Caki2 (cell line): ENCODE data around the gene TIMM13. TPM values are rescaled to one million over a fixed set of nuclear protein-coding genes. Genes with fewer than 3 reads are reported as not detected.

Experiments used
- DNase-seq: peaks from one replicate; pipeline ENCODE4 v3.0.0-alpha.2; 2015; ENCODE audit warnings: low read depth
- in situ Hi-C: cut with HindIII; loops from 2 replicates; pipeline ENCODE4 v1.10.0; 2016; ENCODE audit warnings: low sequenced_read_pairs, low pct_unique_long_range_greater_than_20kb, mixed read lengths
- total RNA-seq: library from RNA; depleted of rRNA; stranded (reverse); fragments of >200 nt; shearing (Covaris generic); gene quantifications from 2 replicates; pipeline ENCODE4 v1.2.3, GENCODE V29; 2014; ENCODE audit warnings: low replicate concordance

The TIMM13 gene
- total RNA-seq, 1 experiment from 2014 or later: 31.9 TPM

GRCh38 chr19:2434721-2435265 is 7.4 kb upstream of the TIMM13 start:
- no peak for DNase-seq
- in situ Hi-C loops: no loop called here

- in situ Hi-C loops: no loop called here
- no peak for DNase-seq
Measured at GRCh38 chr19:2434267-2434666, 6.9 kb upstream of the TIMM13 start.

- no peak for DNase-seq
- in situ Hi-C loops: no loop called here
Measured at GRCh38 chr19:2433854-2434253, 6.5 kb upstream of the TIMM13 start.

DNA sequence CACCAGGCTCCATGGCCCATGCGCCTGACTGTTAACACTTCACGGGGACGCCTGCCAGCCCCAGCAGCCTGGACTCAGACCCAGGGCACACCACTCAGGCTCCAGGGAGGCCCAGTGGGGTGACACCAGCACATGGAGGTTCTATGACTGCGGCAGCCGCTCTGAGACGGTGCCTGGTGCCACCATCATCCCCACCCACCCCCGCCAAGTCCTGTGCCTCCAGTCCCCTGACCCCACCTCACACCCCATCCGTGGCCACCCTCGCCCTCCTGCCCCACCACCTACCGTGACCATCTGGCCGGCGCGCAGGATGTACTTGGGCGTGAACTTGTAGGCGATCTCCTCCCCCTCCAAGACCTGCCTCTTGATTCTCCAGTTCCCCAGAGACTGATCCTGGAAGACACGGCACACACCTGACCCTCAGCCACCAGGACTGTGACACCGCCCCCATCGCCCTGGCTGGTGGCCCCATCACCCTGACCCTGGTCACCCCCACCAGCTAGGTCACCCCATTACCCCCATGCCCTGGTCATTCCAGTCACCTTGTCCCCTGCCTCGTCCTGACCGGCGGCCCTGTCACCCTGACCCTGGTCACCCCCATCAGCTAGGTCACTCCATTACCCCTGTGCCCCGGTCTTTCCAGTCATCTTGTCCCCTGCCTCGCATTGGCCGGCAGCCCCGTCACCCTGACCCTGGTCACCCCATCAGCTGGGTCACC is 4.9 kb upstream of the TIMM13 start:
- no peak for DNase-seq
- in situ Hi-C loops: no loop called here

DNA sequence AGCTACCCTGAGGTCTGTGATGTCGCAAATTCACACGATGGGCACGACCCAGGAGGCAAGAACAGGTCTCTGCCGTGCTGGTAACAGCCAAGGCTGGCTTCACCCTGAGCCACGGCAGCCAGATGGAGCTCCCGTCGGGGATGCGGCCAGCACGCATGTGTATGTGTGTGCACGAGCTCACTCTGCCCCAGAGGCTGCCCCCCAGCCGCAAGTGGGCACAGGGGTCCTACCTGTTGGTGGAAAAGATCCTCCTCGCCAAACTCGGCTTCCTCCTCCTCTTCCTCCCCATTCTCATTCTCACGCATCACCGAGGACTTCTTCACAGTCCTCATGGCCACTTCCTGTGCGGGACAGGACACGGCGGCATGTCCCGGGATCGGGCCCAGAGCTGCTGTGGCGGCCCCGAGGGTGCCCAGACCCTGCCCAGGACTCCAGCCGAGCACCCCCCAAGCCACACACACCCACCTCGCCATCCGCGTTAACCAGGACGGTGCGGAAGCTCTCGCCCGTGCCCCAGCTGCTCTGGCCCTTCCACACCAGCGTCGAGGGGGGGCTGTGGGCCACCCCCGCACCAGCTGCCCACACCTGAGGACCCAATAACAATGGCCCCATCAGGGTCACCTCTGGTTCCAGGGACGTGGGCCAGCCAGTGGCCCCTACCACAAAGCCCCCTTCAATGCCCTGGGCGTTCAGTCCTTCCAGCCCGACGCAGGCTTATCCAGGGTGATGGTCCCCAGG is 4.1 kb upstream of the TIMM13 start:
- DNase-seq: no peak
- in situ Hi-C loops: no loop called here

GRCh38 chr19:2429917-2430535 is 2.6 kb upstream of the TIMM13 start:
- in situ Hi-C loops: no loop called here
- no peak for DNase-seq

GRCh38 chr19:2428756-2429711 is 1.6 kb upstream of the TIMM13 start:
- in situ Hi-C loops: no loop called here
- DNase-seq: no peak

- in situ Hi-C loops: no loop called here
- no peak for DNase-seq
Measured at GRCh38 chr19:2428321-2428690, 920 bp upstream of the TIMM13 start.

DNA sequence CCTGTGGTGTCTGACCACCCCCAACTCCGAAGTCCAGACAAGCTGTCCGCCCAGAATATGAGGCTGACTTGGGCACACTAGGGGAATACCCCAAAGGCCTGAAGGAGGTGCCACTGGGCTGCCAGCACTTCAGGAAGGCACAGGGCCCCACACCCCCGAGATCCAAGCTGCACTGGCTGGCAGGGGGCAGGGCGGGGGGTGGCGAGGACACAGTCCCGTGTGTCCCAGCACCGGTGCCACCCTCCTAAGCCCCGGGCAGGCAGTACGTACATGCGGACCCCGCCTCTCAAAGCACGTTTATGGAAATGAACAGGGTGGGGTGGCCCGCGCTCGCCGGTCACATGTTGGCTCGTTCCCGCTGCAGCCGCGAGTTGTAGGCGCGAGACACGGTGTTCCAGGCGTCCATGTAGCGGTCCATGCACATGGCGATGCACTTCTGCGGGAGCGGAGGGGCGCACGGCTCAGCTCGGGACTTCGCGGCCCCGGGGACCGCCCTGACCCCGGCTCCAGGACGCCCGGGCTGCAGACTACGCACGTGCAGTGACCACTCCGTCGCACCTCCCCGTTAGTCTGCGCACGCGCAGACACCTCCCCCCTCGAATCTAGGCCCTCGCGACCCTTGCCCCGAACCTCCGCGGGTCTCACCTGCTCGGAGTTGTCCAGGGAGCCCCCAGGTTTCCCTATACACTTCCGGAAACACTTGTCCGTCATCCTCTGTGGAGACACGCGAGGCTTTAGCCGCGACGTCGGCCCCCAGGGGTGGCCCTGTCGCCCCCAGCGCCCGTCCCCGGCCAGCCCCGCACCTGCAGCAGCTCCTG is 566 bp downstream of the TIMM13 start:
- DNase-seq: peak; percentile 40
- in situ Hi-C loops: no loop called here

DNA sequence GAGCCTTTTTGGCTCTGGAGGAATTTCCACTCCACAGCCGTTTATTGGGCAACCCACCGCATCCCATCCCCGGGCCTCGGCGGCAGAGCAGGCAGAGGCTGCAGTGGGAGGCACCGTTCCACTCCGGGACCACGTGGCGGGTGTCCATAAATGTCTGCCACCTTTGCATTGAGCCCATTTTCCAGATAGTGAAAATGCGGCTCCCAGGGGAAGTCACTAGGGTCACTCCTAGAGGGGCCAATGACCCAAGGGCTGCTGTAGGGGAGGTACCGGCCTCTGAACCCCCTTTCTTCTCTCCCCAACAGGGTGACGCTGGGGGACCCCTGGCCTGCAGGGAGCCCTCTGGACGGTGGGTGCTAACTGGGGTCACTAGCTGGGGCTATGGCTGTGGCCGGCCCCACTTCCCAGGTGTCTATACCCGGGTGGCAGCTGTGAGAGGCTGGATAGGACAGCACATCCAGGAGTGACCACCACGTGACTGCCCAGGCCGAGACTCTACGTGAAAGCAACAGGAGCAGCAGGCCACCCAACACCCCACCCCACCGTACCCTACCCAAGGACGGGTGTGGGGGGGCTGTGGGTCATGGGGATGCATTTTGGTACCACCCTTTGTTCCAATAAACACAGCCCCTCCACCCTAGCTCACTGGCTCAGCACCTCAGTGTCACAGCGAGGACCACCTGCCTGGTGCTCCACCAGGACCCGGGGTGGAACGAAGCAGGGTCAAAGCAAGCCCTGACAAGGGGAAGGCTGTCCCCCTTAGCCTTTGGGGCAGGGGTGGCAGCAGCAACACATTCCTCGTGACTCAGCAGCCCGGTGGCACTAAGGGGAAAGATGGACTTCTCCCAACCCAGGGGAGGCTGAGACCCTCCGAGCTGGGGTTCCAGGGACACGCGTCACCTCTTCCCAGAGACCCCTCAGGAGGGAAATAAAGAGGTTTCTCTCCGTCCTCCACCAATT is 1.5 kb downstream of the TIMM13 start:
- in situ Hi-C loops: no loop called here
- DNase-seq: no peak

DNA sequence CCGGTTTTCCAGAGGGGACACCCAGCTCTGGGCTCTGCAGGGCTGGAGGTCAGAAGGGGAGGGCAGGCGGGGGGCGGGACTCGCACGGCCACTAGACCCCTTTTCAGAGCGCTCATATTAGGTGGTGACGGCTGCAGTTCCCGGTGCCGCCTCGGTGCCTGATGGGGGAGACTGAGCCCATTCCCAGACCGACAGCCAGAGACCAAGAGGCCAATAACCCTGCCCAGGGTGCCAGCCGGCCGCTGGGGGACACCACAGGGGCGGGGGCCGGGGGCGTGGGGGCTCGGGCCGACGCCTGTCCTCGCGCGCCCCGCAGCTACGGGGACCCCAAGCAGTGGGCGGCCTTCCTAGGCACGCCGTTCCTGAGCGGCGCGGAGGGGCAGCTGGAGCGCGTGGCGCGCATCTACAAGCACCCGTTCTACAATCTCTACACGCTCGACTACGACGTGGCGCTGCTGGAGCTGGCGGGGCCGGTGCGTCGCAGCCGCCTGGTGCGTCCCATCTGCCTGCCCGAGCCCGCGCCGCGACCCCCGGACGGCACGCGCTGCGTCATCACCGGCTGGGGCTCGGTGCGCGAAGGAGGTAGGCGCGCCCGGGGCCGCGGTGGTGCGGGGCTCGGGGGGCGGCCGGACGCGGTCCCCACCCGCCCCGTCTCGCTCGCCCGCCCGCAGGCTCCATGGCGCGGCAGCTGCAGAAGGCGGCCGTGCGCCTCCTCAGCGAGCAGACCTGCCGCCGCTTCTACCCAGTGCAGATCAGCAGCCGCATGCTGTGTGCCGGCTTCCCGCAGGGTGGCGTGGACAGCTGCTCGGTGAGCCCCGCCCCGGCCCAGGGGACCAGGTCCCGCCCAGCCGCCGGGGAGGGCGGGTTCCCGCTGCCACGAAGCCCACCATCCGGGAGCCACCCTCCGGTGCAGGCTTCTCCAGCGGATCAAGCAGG is 2.4 kb downstream of the TIMM13 start:
- DNase-seq: no peak

DNA sequence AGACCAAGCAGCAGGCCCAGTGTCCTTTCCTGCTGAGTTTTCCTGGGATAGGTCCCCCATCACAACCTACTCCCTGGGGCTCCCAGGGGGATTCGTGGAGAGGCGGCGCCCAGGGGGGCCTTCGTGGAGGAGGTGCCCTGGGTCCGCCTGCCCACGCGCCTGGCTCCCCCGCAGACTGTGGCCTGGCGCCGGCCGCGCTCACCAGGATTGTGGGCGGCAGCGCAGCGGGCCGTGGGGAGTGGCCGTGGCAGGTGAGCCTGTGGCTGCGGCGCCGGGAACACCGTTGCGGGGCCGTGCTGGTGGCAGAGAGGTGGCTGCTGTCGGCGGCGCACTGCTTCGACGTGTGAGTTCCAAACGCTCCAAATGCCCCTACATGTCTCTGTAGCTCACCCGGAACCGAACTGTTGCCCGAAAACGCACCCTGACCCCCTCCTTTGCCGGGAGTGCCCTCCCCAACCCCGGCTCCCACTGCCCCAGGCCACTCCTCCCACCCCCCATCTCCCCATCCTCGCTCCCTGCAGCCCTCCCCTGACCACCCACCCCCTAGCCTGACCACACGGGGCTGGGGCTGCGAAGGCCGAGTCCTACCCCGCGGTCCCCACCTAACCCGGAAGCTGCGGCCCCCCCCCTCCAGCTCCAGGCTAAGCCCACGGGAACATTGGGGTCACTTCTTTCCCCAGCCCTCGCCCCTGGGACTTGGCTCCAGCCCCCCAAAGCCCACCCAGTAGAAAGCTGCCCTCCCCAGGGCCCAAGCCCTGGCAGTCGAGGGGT is 3.3 kb downstream of the TIMM13 start:
- in situ Hi-C loops: no loop called here
- no peak for DNase-seq

More for the DNA sequence above, 2.4 kb downstream of the TIMM13 start:
- in situ Hi-C loops: no loop called here

DNA sequence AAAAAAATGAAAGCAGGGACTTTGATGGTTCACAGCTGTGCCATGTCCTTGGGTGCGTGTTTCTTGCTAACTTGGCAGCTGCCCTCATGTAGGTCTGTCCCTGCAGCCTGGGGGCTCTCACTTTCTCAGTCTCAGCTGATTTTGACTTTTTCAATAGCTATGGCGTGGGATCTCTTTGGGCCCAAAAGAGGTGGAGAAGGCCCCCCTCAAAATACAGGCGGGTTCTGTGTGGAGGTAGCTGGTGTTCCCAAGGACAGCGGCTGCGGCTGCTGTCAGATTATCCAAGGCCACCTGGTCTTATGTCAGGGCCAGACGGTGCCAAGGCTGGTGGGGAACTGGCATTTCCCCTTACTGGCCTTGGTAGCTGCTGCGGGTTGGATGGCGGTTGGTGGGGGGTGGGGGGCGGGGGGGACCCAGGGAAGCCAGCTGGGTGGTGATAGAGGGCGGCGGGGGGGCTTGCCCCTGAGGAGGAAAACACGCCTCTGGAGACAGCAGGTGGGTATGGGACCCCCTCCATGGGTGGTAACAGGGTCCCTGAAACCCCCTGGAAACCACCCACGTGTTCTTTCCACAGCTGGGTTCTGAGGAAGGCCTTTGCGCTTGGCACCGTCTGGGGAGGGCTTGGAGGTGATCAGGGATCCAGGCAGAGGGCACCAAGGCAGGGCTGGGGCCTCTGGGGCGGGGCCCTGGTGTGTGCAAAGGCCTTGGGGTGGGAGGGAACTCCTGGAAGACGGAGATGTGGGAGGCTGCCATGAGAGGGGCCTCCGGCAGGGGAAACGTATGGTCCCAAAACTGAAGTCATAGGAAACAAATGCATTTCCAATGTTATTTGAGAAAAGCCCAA is 4.1 kb downstream of the TIMM13 start:
- in situ Hi-C loops: no loop called here
- DNase-seq: no peak
